ENCODE measurements around the gene TM9SF1. TPM values are rescaled to one million over a fixed set of nuclear protein-coding genes. Genes with fewer than 3 reads are reported as not detected.
"Not testable (repeated sequence)": the region's sequence is repeated elsewhere in the genome, so short reads cannot be mapped to it uniquely, and the experiment has no call there.

TM9SF1 gene
- total and polyA plus RNA-seq, 2 donors (not counting 1 experiment from before 2014, with no cell fraction given): 7.6 to 24.5 TPM

- Histone ChIP-seq H4K20me1 (ENCODE audit: control insufficient read depth, insufficient read depth, low read length, poor library complexity, severe bottlenecking) (peaks cover 15% of the 10 kb centered on the region), H3K27me3 (replicated peaks in 1 of 4; ENCODE audit: control extremely low read depth in 1 of 4, control insufficient read depth in 3 of 4, insufficient read depth in 4 of 4, low read length in 3 of 4) (no peaks in the 10 kb centered on the region), H3K4me2 (replicated peaks; ENCODE audit: low read depth, low read length, poor library complexity, severe bottlenecking) (no peak overlapping the region), H3K36me3 (replicated peaks in 1 of 2; ENCODE audit: control extremely low read depth in 1 of 2, control insufficient read depth in 1 of 2, extremely low read depth in 1 of 2, insufficient read depth in 2 of 2, low read length in 1 of 2) (peaks cover 2 to 4% of the 10 kb centered on the region in 2 experiments), H3K9ac (ENCODE audit: low read length) (no peak overlapping the region), H3K4me3 (ENCODE audit: control extremely low read depth in 1 of 5, extremely low read depth in 1 of 5, insufficient read depth in 1 of 5, low read depth in 2 of 5, low read length in 4 of 5) (no peak overlapping the region), H3K79me2 (ENCODE audit: control insufficient read depth, insufficient read depth, low read length) (peaks cover 75% of the 10 kb centered on the region), H3K4me1 (ENCODE audit: control insufficient read depth in 2 of 2, insufficient read depth in 2 of 2, low read length in 2 of 2) (peaks cover 11 to 14% of the 10 kb centered on the region in 2 donors), H2AFZ (ENCODE audit: insufficient read depth, low read depth, low read length, poor library complexity, severe bottlenecking) (no peak overlapping the region), H3K9me3 (ENCODE audit: control extremely low read depth in 1 of 3, control insufficient read depth in 2 of 3, insufficient read depth in 1 of 3, low read length in 2 of 3) (no peaks in the 10 kb centered on the region), H3K27ac (ENCODE audit: low read length in 2 of 2) (no peak overlapping the region)
- Mint-ChIP-seq H3K4me3 (no peak overlapping the region), H3K27me3 (no peaks in the 10 kb centered on the region), H3K4me1 (peaks cover 15% of the 10 kb centered on the region), H3K9me3 (ENCODE audit: insufficient read depth) (no peaks in the 10 kb centered on the region), H3K27ac (no peak overlapping the region)
- WGBS (ENCODE audit: insufficient coverage): no CpG with 5 or more reads among the region's 3 CpGs
- ATAC-seq (ENCODE audit: low read depth) (no peak), DNase-seq (no peak)
- TF ChIP-seq EZH2 (IDR thresholded peaks at IDR 0.05; ENCODE audit: borderline replicate concordance, insufficient read depth, low read depth, low read length, poor library complexity, severe bottlenecking): no peak
- TF ChIP-seq, protein P1, sequence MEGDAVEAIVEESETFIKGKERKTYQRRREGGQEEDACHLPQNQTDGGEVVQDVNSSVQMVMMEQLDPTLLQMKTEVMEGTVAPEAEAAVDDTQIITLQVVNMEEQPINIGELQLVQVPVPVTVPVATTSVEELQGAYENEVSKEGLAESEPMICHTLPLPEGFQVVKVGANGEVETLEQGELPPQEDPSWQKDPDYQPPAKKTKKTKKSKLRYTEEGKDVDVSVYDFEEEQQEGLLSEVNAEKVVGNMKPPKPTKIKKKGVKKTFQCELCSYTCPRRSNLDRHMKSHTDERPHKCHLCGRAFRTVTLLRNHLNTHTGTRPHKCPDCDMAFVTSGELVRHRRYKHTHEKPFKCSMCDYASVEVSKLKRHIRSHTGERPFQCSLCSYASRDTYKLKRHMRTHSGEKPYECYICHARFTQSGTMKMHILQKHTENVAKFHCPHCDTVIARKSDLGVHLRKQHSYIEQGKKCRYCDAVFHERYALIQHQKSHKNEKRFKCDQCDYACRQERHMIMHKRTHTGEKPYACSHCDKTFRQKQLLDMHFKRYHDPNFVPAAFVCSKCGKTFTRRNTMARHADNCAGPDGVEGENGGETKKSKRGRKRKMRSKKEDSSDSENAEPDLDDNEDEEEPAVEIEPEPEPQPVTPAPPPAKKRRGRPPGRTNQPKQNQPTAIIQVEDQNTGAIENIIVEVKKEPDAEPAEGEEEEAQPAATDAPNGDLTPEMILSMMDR (IDR thresholded peaks at IDR 0.05): no peak
- ChIA-PET POLR2A (interaction anchor here (0.7 kb wide), 2 partner anchors 65 to 125 kb away, joined by 8 to 16 read pairs; no protein-coding TSS in a partner anchor), CTCF (interaction anchor here (0.7 to 2.1 kb wide), 7 partner anchors 15 to 1761 kb away, joined by 3 to 9 read pairs (median 4); partner anchors contain the start of genes CIDEB and TINF2)
- intact Hi-C loops (cut with micrococcal nuclease): loop anchor here (10.0 kb wide), 1 partner anchor 665 kb away; the partner anchor contains the start of genes THTPA and ZFHX2
These were observed 24.3 kb upstream of the TM9SF1 start for GRCh38 chr14:24219521-24219920.

DNA sequence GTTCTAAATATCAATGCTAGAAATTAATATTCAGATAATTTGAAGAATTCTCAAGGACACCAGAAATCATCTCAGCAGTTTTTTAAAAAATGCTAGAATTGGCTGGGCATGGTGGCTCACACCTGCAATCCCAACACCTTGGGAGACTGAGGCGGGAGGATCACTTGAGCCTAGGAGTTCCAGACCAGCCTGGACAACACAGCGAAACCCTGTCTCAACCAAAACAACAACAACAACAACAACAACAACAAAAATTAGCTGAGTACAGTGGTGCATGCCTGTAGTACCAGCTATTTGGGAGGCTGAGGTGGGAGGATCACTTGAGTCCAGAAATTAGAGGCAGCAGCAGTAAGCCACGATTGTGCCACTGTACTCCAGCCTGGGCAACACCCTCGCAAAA, 23.8 kb upstream of the TM9SF1 start:
- peaks cover 16 to 19% of the 10 kb centered on the region in 2 donors for H3K4me1 ChIP-seq (ENCODE audit: control insufficient read depth in 2 of 2, insufficient read depth in 2 of 2, low read length in 2 of 2)
- peaks cover 15% of the 10 kb centered on the region for H4K20me1 ChIP-seq (ENCODE audit: control insufficient read depth, insufficient read depth, low read length, poor library complexity, severe bottlenecking)
- no peak overlapping the region for H3K4me2 ChIP-seq (replicated peaks; ENCODE audit: low read depth, low read length, poor library complexity, severe bottlenecking)
- TF ChIP-seq, protein P1 (IDR thresholded peaks at IDR 0.05): no peak
- TF ChIP-seq EZH2 (IDR thresholded peaks at IDR 0.05; ENCODE audit: borderline replicate concordance, insufficient read depth, low read depth, low read length, poor library complexity, severe bottlenecking): no peak
- peaks cover 75% of the 10 kb centered on the region for H3K79me2 ChIP-seq (ENCODE audit: control insufficient read depth, insufficient read depth, low read length)
- DNase-seq: no peak
- H3K27me3 ChIP-seq (replicated peaks in 1 of 4; ENCODE audit: control extremely low read depth in 1 of 4, control insufficient read depth in 3 of 4, insufficient read depth in 4 of 4, low read length in 3 of 4): no peaks in the 10 kb centered on the region
- ATAC-seq (ENCODE audit: low read depth): no peak
- Mint-ChIP-seq H3K4me3 (no peak overlapping the region), H3K4me1 (peaks cover 18% of the 10 kb centered on the region), H3K9me3 (ENCODE audit: insufficient read depth) (no peaks in the 10 kb centered on the region), H3K27me3 (no peaks in the 10 kb centered on the region), H3K27ac (no peak overlapping the region)
- no peak overlapping the region for H2AFZ ChIP-seq (ENCODE audit: insufficient read depth, low read depth, low read length, poor library complexity, severe bottlenecking)
- no peak overlapping the region for H3K4me3 ChIP-seq (ENCODE audit: control extremely low read depth in 1 of 5, extremely low read depth in 1 of 5, insufficient read depth in 1 of 5, low read depth in 2 of 5, low read length in 4 of 5)
- CTCF ChIA-PET: interaction anchor here (0.7 to 2.1 kb wide), 4 partner anchors 16 to 1760 kb away, joined by 3 to 9 read pairs (median 6); partner anchors contain the start of gene TINF2
- H3K9ac ChIP-seq (ENCODE audit: low read length): no peak overlapping the region
- no CpG with 5 or more reads among the region's 4 CpGs for WGBS (ENCODE audit: insufficient coverage)
- intact Hi-C loops (cut with micrococcal nuclease): loop anchor here (10.0 kb wide), 1 partner anchor 664 kb away; the partner anchor contains the start of genes THTPA and ZFHX2
- POLR2A ChIA-PET: interaction anchor here (0.7 kb wide), 2 partner anchors 66 to 124 kb away, joined by 8 to 16 read pairs; no protein-coding TSS in a partner anchor
- H3K36me3 ChIP-seq (replicated peaks in 1 of 2; ENCODE audit: control extremely low read depth in 1 of 2, control insufficient read depth in 1 of 2, extremely low read depth in 1 of 2, insufficient read depth in 2 of 2, low read length in 1 of 2): peaks cover 2 to 8% of the 10 kb centered on the region in 2 experiments
- H3K9me3 ChIP-seq (ENCODE audit: control extremely low read depth in 1 of 3, control insufficient read depth in 2 of 3, insufficient read depth in 1 of 3, low read length in 2 of 3): no peaks in the 10 kb centered on the region
- no peak overlapping the region for H3K27ac ChIP-seq (ENCODE audit: low read length in 2 of 2)

DNA sequence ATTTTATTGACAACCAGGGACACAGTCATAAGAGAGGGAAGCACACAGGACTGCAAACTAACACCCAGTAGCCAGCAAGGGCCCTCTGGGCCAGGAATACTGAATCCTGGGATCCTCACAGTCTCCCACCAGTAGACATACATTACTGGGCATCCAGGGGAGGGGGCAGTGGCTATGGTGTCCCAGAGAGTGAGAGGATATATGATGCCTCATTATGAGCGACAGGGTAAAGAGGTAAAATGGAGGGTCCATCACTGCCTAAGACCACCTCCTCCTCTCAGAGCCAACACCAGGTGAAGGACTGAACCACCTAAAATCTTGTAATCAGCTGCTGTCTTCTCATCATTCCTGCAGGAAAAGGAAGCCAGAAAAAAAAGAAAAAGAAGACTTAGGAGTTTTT, 21.6 kb upstream of the TM9SF1 start:
- not testable (repeated sequence) for H3K36me3 ChIP-seq (replicated peaks in 1 of 2; ENCODE audit: control extremely low read depth in 1 of 2, control insufficient read depth in 1 of 2, extremely low read depth in 1 of 2, insufficient read depth in 2 of 2, low read length in 1 of 2); H2AFZ ChIP-seq (ENCODE audit: insufficient read depth, low read depth, low read length, poor library complexity, severe bottlenecking); DNase-seq; H3K4me3 ChIP-seq (ENCODE audit: control extremely low read depth in 1 of 5, extremely low read depth in 1 of 5, insufficient read depth in 1 of 5, low read depth in 2 of 5, low read length in 4 of 5); H3K27ac Mint-ChIP-seq; H3K27me3 ChIP-seq (replicated peaks in 1 of 4; ENCODE audit: control extremely low read depth in 1 of 4, control insufficient read depth in 3 of 4, insufficient read depth in 4 of 4, low read length in 3 of 4); H3K9me3 Mint-ChIP-seq (ENCODE audit: insufficient read depth); H3K4me3 Mint-ChIP-seq; H3K27me3 Mint-ChIP-seq; H3K4me2 ChIP-seq (replicated peaks; ENCODE audit: low read depth, low read length, poor library complexity, severe bottlenecking); H3K9ac ChIP-seq (ENCODE audit: low read length); H3K9me3 ChIP-seq (ENCODE audit: control extremely low read depth in 1 of 3, control insufficient read depth in 2 of 3, insufficient read depth in 1 of 3, low read length in 2 of 3); ATAC-seq (ENCODE audit: low read depth)
- H3K4me1 Mint-ChIP-seq: peaks cover 32% of the 10 kb centered on the region
- WGBS (ENCODE audit: insufficient coverage): no CpG with 5 or more reads among the region's 1 CpG
- peaks cover 67% of the 10 kb centered on the region for H3K79me2 ChIP-seq (ENCODE audit: control insufficient read depth, insufficient read depth, low read length)
- peak overlapping the region in 1 of 2 donors; percentile 85 for H3K27ac ChIP-seq (ENCODE audit: low read length in 2 of 2)
- ChIA-PET CTCF (interaction anchor here (1.4 to 4.2 kb wide), 8 partner anchors 14 to 92 kb away, joined by 3 to 31 read pairs (median 10); partner anchors contain the start of genes DHRS1, IRF9, LTB4R2 and NOP9), POLR2A (interaction anchor here (1.8 kb wide), 1 partner anchor 25 kb away, joined by 17 read pairs; the partner anchor contains the start of gene TINF2)
- H4K20me1 ChIP-seq (ENCODE audit: control insufficient read depth, insufficient read depth, low read length, poor library complexity, severe bottlenecking): peaks cover 10% of the 10 kb centered on the region
- peaks cover 27 to 32% of the 10 kb centered on the region in 2 donors for H3K4me1 ChIP-seq (ENCODE audit: control insufficient read depth in 2 of 2, insufficient read depth in 2 of 2, low read length in 2 of 2)
- intact Hi-C loops (cut with micrococcal nuclease): loop anchor here (1.0 to 10.0 kb wide), 5 partner anchors 25 to 916 kb away; partner anchors contain the start of genes THTPA, TINF2 and ZFHX2
